Stimulated activated CD8-positive, alpha-beta memory T cell treated with anti-CD3 and anti-CD28 coated beads, Interleukin-12 subunit alpha, Interleukin-12 subunit beta, amount 100 ng/mL, for 24 hours (primary cell): ENCODE measurements around the gene NUP214.
"Not testable (repeated sequence)": the region's sequence is repeated elsewhere in the genome, so short reads cannot be mapped to it uniquely, and the experiment has no call there.

ENCODE experiments used
- DNase-seq: peaks from one replicate; pipeline ENCODE4 v3.0.0-alpha.2; 2020; ENCODE audit errors: extremely low read depth

NUP214 gene

DNA sequence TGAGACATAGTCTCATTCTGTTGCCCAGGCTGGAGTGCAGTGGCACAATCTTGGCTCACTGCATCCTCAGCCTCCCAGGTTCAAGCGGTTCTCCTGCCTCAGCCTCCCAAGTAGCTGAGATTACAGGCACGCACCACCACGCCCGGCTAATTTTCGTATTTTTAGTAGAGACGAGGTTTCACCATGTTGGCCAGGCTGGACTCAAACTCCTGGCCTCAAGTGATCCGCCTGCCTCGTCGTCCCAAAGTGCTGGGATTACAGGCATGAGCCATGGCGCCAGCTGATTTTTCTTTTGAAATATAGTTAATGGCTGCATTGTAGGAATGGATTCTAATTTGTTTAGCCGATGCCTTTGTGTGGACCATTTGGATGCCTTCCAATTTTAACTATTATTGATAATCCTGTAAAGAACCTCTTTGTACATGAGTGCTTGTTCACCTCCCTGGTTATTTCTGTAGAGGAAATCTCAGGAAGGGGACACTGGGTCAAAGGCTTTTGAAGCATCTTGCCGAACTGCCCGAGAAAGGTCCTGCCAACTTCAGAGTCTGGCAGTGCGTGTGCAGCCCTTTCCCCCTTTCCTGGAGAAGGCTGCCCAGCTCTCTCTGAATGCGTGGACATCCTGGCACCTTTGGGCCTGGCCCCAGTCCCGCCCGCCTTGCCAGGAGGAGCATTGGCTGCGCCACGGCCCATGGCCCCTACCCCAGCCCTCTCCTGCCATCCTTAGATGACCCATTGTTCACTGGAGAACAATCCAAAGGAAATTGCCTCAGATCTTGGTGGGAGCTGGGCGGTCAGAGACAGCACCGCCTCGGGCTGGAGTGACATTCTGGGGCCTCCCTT is 8.9 kb upstream of the NUP214 start:
- no peak for DNase-seq

- no peak for DNase-seq
Measured at GRCh38 chr9:131117121-131117761, 8.1 kb upstream of the NUP214 start.

DNA sequence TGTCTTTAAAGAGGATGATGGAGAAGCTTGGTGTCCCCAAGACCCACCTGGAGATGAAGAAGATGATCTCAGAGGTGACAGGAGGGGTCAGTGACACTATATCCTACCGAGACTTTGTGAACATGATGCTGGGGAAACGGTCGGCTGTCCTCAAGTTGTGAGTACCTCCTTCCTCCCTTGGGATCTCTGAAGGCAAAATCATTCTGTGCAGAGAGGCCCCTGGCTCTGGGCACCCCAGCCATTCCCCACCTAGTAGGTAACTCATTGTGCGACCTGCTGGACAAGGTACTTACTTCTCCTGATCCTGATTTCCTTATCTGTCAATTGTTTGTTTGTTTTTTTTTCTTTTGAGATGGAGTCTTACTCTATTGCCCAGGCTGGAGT is 7.6 kb upstream of the NUP214 start:
- no peak for DNase-seq

- no peak for DNase-seq
Measured at GRCh38 chr9:131119600-131119999, 5.8 kb upstream of the NUP214 start.

- DNase-seq, result no peak
Measured at GRCh38 chr9:131120620-131121228, 4.7 kb upstream of the NUP214 start.

DNA sequence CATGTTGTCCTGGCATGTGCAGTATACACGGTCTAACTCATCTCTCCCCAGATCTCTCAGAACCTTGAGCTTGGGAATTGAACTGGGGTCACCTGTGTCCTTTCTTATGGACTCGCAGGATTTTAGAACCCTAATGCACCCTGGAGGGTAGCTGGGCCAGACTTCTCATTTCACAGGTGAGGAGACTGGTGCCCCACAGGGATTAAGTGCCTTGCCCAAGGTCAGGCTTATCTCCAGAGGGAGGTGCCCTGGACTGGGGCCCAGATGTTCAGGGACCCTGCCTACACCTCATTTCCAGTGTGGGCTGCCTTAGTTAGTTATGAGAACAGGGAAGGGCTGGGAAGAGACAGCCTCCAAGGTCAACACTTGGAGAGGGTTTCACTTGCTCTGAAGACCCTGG is 4.0 kb upstream of the NUP214 start:
- DNase-seq, result no peak

DNA sequence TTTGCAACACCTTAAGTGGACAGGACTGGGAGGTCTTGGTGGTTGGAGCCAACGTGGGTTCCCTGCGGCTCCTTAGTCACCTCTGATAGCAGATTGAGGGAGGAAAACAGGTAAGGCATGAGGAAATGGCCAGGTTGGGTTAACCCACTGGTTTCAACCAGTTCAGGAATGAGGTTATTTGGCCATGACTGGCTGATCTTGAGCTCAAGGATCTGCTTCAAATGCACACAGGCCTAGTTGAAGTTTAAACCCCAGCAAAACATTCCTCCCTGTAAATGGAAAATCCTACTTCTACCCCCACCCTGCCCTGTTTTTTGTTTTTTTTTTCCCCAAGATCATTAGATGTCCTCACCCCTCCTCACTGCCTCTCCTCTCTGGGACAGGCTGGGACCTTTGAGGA is 3.2 kb upstream of the NUP214 start:
- no peak for DNase-seq

DNA sequence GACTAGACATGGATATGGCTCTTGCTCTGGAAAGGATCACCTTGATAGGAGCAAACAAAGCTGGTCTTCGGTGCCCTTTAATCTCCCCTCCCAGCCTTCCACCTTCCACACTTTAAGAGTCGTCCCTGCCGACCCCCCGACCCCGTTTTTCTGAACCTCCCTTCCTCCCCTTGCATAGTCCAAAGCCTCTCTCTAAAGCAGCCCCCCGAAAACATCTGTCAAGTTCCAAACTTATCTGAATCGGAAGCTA is 423 bp upstream of the NUP214 start:
- no peak for DNase-seq

DNA sequence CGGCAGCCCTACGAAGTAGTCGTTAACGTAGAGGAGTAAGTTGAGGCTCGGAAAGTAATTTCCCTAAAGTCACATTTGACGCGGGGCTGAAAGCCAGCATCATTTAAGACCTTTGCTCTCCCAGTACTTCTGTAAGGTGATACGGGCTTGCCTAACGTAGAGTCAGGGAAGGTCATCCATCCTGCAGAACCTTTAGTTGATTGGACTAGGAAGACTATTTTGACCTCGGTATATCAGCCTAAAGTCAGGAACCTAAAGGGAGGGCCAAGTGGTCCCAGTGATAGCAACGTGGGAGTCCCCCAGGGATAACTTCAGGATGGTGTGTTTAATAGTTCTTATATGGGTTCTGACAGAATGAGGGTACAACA is 657 bp downstream of the NUP214 start:
- no peak for DNase-seq

DNA sequence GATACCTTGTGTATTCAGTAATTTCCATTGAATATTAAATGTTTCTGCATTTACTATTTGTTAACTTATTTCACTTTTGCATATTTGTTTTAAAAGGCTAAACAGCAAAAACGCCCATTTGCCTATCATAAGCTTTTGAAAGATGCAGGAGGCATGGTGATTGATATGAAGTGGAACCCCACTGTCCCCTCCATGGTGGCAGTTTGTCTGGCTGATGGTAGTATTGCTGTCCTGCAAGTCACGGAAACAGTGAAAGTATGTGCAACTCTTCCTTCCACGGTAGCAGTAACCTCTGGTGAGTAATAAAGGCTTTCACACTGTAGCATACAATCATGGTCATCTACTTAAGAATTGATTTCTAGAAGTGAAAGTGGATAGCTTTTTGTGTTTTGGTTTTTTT is 3.8 kb downstream of the NUP214 start:
- no peak for DNase-seq

DNA sequence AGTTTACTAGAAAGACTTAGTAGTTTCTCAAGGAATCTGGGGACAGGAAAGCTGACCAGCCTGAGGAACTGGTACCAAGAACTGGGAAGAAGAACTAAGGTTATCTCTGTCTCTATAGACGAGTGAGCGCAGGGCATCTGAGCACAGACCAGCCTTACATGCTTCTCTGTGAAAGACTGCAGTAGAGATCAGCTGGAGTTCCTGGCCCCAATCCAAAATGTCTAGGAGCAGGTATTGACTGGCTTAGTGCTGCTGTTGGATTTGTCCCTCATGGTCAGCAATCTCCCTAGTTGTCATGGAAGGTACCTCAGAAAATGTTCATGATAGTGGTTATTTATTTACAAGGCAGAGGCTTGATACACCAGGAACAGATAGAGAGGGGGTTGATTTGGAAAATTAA is 13.3 kb downstream of the NUP214 start:
- DNase-seq, result no peak

- no peak for DNase-seq
Measured at GRCh38 chr9:131140112-131140511, 14.7 kb downstream of the NUP214 start.

GRCh38 chr9:131140550-131140949 is 15.2 kb downstream of the NUP214 start:
- DNase-seq, result no peak

DNA sequence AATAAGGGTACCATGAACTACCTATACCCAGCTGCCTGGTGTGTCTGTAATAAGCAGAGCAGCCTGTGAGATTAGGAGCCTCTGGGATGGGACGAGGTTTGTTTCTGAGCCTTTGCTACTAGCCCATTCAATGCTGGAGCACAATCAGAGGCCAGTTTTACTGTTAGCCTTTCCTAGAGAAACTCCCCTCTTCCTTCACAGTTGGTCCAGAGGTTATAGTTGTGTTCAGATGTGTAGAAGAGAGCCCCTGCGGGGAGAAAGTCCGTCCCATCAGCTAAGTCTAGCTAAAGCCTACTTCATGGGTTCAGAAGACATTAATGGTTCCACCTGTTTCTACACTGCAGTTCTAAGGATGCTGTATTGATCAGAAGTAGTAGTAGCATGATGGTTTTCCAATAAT is 16.8 kb downstream of the NUP214 start:
- no peak for DNase-seq

- no peak for DNase-seq
Measured at GRCh38 chr9:131144201-131144600, 18.8 kb downstream of the NUP214 start.

DNA sequence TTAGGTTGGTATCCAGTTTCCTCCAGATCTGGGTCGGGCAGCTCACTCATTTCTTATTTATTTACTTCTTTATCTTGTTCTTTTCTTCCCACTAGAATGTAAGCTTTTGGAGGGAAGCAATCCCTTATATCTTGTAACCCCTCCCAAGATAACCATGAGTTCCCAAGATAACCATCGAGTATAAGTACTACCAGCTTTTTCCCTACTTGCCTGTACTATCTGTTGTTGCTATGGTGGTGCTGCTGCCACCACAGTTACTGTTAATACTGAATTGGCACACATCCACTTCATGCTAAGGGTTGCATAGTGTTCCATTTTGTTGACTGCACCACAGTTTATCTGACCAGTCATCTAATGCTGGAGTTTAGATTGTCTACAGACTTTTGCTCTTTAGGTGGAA is 19.9 kb downstream of the NUP214 start:
- no peak for DNase-seq

DNA sequence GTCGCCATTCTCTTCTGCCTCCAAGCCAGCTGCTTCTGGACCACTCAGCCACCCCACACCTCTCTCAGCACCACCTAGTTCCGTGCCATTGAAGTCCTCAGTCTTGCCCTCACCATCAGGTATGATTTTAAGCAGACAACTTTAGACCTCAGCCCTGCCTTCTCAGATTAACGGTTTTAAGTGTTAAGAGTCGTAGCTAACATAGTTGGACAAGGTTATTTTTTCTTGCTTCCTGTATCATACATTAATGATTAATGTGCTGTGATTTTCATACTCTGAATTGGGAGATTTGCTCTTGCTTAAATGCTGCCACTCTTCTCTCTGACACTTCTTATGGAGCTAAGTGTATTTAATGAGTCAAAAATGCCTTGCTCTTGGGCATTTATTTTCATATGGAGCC is 20.8 kb downstream of the NUP214 start:
- DNase-seq, result no peak

- no peak for DNase-seq
Measured at GRCh38 chr9:131148276-131148675, 22.9 kb downstream of the NUP214 start.

GRCh38 chr9:131148966-131149687 is 23.7 kb downstream of the NUP214 start:
- DNase-seq, result no peak

- no peak for DNase-seq
Measured at GRCh38 chr9:131149688-131150053, 24.3 kb downstream of the NUP214 start.

- DNase-seq, result no peak
Measured at GRCh38 chr9:131153595-131153994, 28.2 kb downstream of the NUP214 start.

GRCh38 chr9:131158673-131159072 is 33.3 kb downstream of the NUP214 start:
- not testable (repeated sequence) for DNase-seq
